Activated T-cell treated with anti-CD3 and anti-CD28 coated beads for 24 hours (primary cell): ENCODE measurements around the gene SCFD1.
"Not testable (repeated sequence)": the region's sequence is repeated elsewhere in the genome, so short reads cannot be mapped to it uniquely, and the experiment has no call there.

Experiments used
- DNase-seq: peaks from one replicate; pipeline ENCODE4 v3.0.0-alpha.2; 2020; ENCODE audit warnings: low read depth

SCFD1 gene

GRCh38 chr14:30610787-30611343, 11.3 kb upstream of the SCFD1 start:
- no peak for DNase-seq

GRCh38 chr14:30614155-30614554, 8.0 kb upstream of the SCFD1 start:
- DNase-seq = no peak

GRCh38 chr14:30620178-30620577, 1.9 kb upstream of the SCFD1 start:
- no peak for DNase-seq

GRCh38 chr14:30621354-30621939, 672 bp upstream of the SCFD1 start:
- DNase-seq = no peak

GRCh38 chr14:30623412-30624131, 1.5 kb downstream of the SCFD1 start:
- DNase-seq = no peak

GRCh38 chr14:30624132-30624423, 2.0 kb downstream of the SCFD1 start:
- no peak for DNase-seq

GRCh38 chr14:30625533-30625932, 3.4 kb downstream of the SCFD1 start:
- DNase-seq = no peak

GRCh38 chr14:30629432-30629831, 7.3 kb downstream of the SCFD1 start:
- not testable (repeated sequence) for DNase-seq

- no peak for DNase-seq
Measured at GRCh38 chr14:30630248-30630647, 8.1 kb downstream of the SCFD1 start.

- no peak for DNase-seq
Measured at GRCh38 chr14:30632730-30633129, 10.6 kb downstream of the SCFD1 start.

GRCh38 chr14:30638926-30639325, 16.8 kb downstream of the SCFD1 start:
- no peak for DNase-seq

- no peak for DNase-seq
Measured at GRCh38 chr14:30641207-30641606, 19.1 kb downstream of the SCFD1 start.

GRCh38 chr14:30644462-30644861, 22.3 kb downstream of the SCFD1 start:
- not testable (repeated sequence) for DNase-seq

GRCh38 chr14:30645600-30645999, 23.5 kb downstream of the SCFD1 start:
- no peak for DNase-seq

GRCh38 chr14:30648471-30648870, 26.4 kb downstream of the SCFD1 start:
- no peak for DNase-seq

GRCh38 chr14:30651937-30652336, 29.8 kb downstream of the SCFD1 start:
- no peak for DNase-seq

- DNase-seq = no peak
Measured at GRCh38 chr14:30655124-30655523, 33.0 kb downstream of the SCFD1 start.

- DNase-seq = no peak
Measured at GRCh38 chr14:30655658-30656057, 33.5 kb downstream of the SCFD1 start.

- peak; percentile 11 for DNase-seq
Measured at GRCh38 chr14:30656190-30656632, 34.1 kb downstream of the SCFD1 start.

- DNase-seq = no peak
Measured at GRCh38 chr14:30657050-30657449, 34.9 kb downstream of the SCFD1 start.

- no peak for DNase-seq
Measured at GRCh38 chr14:30657606-30658163, 35.6 kb downstream of the SCFD1 start.

- no peak for DNase-seq
Measured at GRCh38 chr14:30658645-30659044, 36.5 kb downstream of the SCFD1 start.

GRCh38 chr14:30669594-30669993, 47.5 kb downstream of the SCFD1 start:
- DNase-seq = no peak
